Muscle layer of duodenum (tissue), 2 donors: ENCODE data around the gene SLC29A3.

Experiments
- H3K27ac ChIP-seq: one replicate; pipeline ENCODE4 v1.7.0; 2013; ENCODE audit warnings: mild to moderate bottlenecking, low read length
- H3K27me3 ChIP-seq: one replicate; pipeline ENCODE4 v1.7.0; 2013; ENCODE audit warnings: low read depth, mild to moderate bottlenecking, control low read depth, low read length
- H3K36me3 ChIP-seq, 2 donors: one replicate each; pipeline ENCODE4 v1.7.0; 2013; ENCODE audit warnings: low read length in 2 of 2, control low read depth in 1 of 2, mild to moderate bottlenecking in 1 of 2; ENCODE audit not compliant: insufficient read depth in 2 of 2, control insufficient read depth in 1 of 2
- H3K4me1 ChIP-seq, 2 donors: one replicate each; pipeline ENCODE4 v1.7.0; 2013; ENCODE audit warnings: low read length in 2 of 2, mild to moderate bottlenecking in 2 of 2, control low read depth in 1 of 2, moderate library complexity in 1 of 2; ENCODE audit not compliant: insufficient read depth in 2 of 2, control insufficient read depth in 1 of 2
- H3K4me3 ChIP-seq, 2 donors: one replicate each; pipeline ENCODE4 v1.7.0; 2013; ENCODE audit warnings: low read length in 2 of 2, low read depth in 1 of 2, mild to moderate bottlenecking in 1 of 2
- H3K9me3 ChIP-seq, 2 donors: one replicate each; pipeline ENCODE4 v1.7.0; 2013; ENCODE audit warnings: low read length in 2 of 2, control low read depth in 1 of 2, mild to moderate bottlenecking in 1 of 2; ENCODE audit not compliant: control insufficient read depth in 1 of 2
- donor health status: healthy.

The SLC29A3 gene

GRCh38 chr10:71314694-71315225, 4.3 kb upstream of the SLC29A3 start:
- peaks cover 0 to 29% of the 10 kb centered on the region in 2 donors for H3K4me1 ChIP-seq
- H3K4me3 ChIP-seq = peak overlapping the region in 1 of 2 donors; percentile 7
- no peaks in the 10 kb centered on the region for H3K9me3 ChIP-seq
- H3K27ac ChIP-seq = no peak overlapping the region
- H3K27me3 ChIP-seq = no peaks in the 10 kb centered on the region
- no peaks in the 10 kb centered on the region for H3K36me3 ChIP-seq

DNA sequence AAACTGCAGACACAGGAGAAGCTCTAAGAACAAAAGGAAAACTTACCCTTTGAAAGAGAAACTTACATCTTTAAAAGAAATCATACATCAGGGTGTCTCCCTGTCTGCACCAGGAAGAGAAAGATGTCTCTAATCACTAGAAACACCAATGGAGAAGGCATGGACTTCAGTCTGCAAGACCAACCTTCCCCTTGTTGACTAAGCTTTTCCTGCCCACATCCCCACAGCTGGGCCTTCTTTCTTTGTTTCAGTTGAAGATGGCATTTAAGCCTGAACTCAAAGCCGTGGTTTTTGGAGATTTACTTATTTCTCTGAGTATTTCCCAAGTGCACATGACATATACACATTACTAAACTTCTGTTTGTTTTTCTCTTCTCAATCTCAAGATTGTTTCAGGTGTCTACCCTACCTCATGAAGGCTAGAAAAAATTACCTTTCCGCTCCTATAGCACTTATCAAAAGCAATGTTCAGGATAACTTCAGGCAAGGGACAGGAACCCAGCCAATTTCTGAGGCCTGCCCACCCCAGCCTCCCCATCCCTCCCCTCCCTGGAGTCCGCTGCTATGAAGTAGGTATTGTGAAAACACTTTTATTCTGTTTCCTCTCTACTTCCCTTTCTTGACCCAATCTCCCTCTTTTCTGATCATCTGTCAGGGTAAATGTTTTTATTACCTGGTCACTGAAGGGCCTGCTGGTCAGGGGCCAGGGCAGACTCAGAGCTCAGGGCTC, 2.8 kb upstream of the SLC29A3 start:
- Histone ChIP-seq H3K27me3 (no peaks in the 10 kb centered on the region), H3K27ac (no peak overlapping the region), H3K4me1 (peaks cover 0 to 32% of the 10 kb centered on the region in 2 donors), H3K36me3 (no peaks in the 10 kb centered on the region), H3K4me3 (no peak overlapping the region), H3K9me3 (no peaks in the 10 kb centered on the region)

DNA sequence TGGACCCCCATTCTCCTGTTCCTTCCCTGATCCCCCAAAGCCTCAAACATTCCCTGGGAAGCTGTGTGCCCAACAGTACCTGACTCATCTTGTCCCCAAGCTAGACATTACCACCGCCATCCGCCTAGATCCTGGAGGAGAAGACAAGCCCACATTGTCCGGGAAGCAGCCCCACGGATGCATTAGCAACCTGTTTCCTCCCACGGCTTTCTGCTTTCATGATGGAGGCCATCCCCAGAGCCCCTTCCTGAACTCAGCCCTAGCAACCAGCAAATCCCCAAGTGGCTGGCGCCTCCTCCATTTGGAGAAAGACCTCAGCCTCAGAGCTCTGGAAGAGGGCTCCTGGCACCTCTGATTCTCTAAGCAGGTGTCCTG, 2.3 kb upstream of the SLC29A3 start:
- Histone ChIP-seq H3K27me3 (no peaks in the 10 kb centered on the region), H3K4me1 (peaks cover 0 to 32% of the 10 kb centered on the region in 2 donors), H3K36me3 (no peaks in the 10 kb centered on the region), H3K27ac (no peak overlapping the region), H3K4me3 (no peak overlapping the region), H3K9me3 (no peaks in the 10 kb centered on the region)

- peaks cover 0 to 2% of the 10 kb centered on the region in 2 donors for H3K36me3 ChIP-seq
- H3K4me1 ChIP-seq = peaks cover 0 to 32% of the 10 kb centered on the region in 2 donors
- H3K4me3 ChIP-seq = no peak overlapping the region
- H3K9me3 ChIP-seq = no peaks in the 10 kb centered on the region
- no peak overlapping the region for H3K27ac ChIP-seq
- H3K27me3 ChIP-seq = no peaks in the 10 kb centered on the region
Observed at GRCh38 chr10:71317739-71318138, 1.3 kb upstream of the SLC29A3 start.

GRCh38 chr10:71319800-71320392, 837 bp downstream of the SLC29A3 start:
- H3K36me3 ChIP-seq = peaks cover 0 to 23% of the 10 kb centered on the region in 2 donors
- H3K9me3 ChIP-seq = no peaks in the 10 kb centered on the region
- no peaks in the 10 kb centered on the region for H3K27me3 ChIP-seq
- peaks cover 0 to 12% of the 10 kb centered on the region in 2 donors for H3K4me1 ChIP-seq
- H3K27ac ChIP-seq = no peak overlapping the region
- peak overlapping the region; percentile 72 to 83 for H3K4me3 ChIP-seq

- no peak overlapping the region for H3K4me3 ChIP-seq
- no peaks in the 10 kb centered on the region for H3K27me3 ChIP-seq
- H3K27ac ChIP-seq = no peak overlapping the region
- no peaks in the 10 kb centered on the region for H3K9me3 ChIP-seq
- H3K36me3 ChIP-seq = peaks cover 0 to 30% of the 10 kb centered on the region in 2 donors
- H3K4me1 ChIP-seq = peaks cover 0 to 12% of the 10 kb centered on the region in 2 donors
Observed at GRCh38 chr10:71320592-71320991, 1.5 kb downstream of the SLC29A3 start.

DNA sequence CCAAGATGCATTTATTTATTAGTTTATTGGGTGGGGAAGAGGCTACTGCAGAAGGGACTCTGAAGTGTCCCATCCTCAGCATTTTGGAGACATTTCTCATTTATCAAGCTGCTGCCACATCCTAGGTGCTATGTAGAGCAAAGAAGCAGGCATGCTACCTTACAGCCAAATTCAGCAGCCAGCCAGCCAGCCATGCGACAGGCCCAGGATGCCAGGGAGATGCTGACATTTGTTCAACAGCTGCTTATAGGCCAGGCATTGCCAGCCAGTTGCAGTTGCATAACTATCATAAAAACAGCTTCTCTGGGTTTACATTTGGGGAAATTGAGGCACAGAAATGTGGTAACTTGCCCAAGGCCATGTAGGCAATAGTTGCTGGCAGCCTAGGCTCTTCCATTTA, 2.3 kb downstream of the SLC29A3 start:
- no peaks in the 10 kb centered on the region for H3K27me3 ChIP-seq
- H3K9me3 ChIP-seq = no peaks in the 10 kb centered on the region
- H3K36me3 ChIP-seq = peaks cover 0 to 32% of the 10 kb centered on the region in 2 donors
- H3K27ac ChIP-seq = no peak overlapping the region
- peaks cover 0 to 12% of the 10 kb centered on the region in 2 donors for H3K4me1 ChIP-seq
- H3K4me3 ChIP-seq = no peak overlapping the region

DNA sequence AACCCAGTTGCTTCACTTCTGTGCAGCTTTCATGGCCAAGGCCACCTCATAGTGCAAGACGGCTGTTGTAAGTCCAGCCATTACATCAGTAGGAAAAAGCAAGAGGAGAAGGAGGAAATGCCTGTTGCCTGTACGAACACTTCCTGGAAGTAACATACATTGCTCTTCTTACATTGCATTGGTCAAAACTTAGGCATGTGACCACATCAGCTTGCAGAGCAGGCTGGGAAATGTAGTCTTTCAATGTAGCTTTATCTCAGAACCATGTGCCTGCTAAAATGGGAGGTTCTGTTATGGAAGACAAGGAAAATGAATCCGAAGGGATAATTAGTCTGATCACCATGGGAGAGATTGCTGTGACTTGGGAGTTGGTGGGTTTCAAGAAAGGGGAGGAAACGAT, 4.3 kb downstream of the SLC29A3 start:
- Histone ChIP-seq H3K9me3 (no peaks in the 10 kb centered on the region), H3K36me3 (peaks cover 0 to 32% of the 10 kb centered on the region in 2 donors), H3K4me1 (peaks cover 0 to 11% of the 10 kb centered on the region in 2 donors)

GRCh38 chr10:71324743-71325142, 5.7 kb downstream of the SLC29A3 start:
- no peaks in the 10 kb centered on the region for H3K27me3 ChIP-seq
- H3K9me3 ChIP-seq = no peaks in the 10 kb centered on the region
- no peak overlapping the region for H3K4me3 ChIP-seq
- H3K27ac ChIP-seq = no peak overlapping the region
- peaks cover 0 to 32% of the 10 kb centered on the region in 2 donors for H3K36me3 ChIP-seq
- H3K4me1 ChIP-seq = peaks cover 0 to 3% of the 10 kb centered on the region in 2 donors

More for the DNA sequence above, 4.3 kb downstream of the SLC29A3 start:
- H3K4me3 ChIP-seq = no peak overlapping the region
- H3K27me3 ChIP-seq = no peaks in the 10 kb centered on the region
- no peak overlapping the region for H3K27ac ChIP-seq

- H3K27ac ChIP-seq = no peak overlapping the region
- peaks cover 0 to 32% of the 10 kb centered on the region in 2 donors for H3K36me3 ChIP-seq
- H3K9me3 ChIP-seq = no peaks in the 10 kb centered on the region
- H3K27me3 ChIP-seq = no peaks in the 10 kb centered on the region
- H3K4me1 ChIP-seq = no peaks in the 10 kb centered on the region
- no peak overlapping the region for H3K4me3 ChIP-seq
Observed at GRCh38 chr10:71325267-71325666, 6.2 kb downstream of the SLC29A3 start.

- Histone ChIP-seq H3K36me3 (peaks cover 0 to 38% of the 10 kb centered on the region in 2 donors), H3K4me1 (no peaks in the 10 kb centered on the region), H3K27me3 (no peaks in the 10 kb centered on the region), H3K9me3 (no peaks in the 10 kb centered on the region), H3K27ac (no peak overlapping the region), H3K4me3 (no peak overlapping the region)
Observed at GRCh38 chr10:71326464-71326881, 7.4 kb downstream of the SLC29A3 start.
